ENCODE data around the gene DMAP1.

Gene DMAP1

DNA sequence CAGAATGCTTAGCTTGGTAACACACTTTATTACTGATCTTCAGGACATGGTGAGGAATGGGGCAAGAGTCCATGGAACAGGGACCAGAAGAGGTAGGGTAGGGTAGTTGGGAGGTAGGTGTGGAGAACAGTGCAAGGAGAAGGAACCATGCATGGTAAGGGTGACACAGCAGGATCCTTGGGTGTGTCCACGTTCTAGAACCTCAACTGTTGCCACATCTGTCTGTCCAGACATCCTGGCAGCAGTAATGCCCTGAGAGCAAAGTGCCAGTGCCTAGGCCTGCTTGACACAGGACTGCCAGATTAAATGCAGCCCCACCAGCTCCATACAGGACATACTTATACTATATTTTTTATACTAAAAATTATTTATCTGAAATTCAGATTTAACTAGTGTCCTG, 13.9 kb downstream of the DMAP1 start:
- ChIA-PET CTCF (interaction anchor here (0.9 to 2.3 kb wide), 4 partner anchors 10 to 47 kb away, joined by 3 to 15 read pairs (median 4); no protein-coding TSS in a partner anchor), POLR2A (no interaction called here)
- TF ChIP-seq, protein P1, sequence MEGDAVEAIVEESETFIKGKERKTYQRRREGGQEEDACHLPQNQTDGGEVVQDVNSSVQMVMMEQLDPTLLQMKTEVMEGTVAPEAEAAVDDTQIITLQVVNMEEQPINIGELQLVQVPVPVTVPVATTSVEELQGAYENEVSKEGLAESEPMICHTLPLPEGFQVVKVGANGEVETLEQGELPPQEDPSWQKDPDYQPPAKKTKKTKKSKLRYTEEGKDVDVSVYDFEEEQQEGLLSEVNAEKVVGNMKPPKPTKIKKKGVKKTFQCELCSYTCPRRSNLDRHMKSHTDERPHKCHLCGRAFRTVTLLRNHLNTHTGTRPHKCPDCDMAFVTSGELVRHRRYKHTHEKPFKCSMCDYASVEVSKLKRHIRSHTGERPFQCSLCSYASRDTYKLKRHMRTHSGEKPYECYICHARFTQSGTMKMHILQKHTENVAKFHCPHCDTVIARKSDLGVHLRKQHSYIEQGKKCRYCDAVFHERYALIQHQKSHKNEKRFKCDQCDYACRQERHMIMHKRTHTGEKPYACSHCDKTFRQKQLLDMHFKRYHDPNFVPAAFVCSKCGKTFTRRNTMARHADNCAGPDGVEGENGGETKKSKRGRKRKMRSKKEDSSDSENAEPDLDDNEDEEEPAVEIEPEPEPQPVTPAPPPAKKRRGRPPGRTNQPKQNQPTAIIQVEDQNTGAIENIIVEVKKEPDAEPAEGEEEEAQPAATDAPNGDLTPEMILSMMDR (IDR thresholded peaks at IDR 0.05; ENCODE audit: control extremely low read depth, extremely low read depth, low read depth, missing control alignments), result no peak
- no peak for DNase-seq (ENCODE audit: extremely low spot score)

GRCh38 chr1:44228218-44228617, 14.9 kb downstream of the DMAP1 start:
- DNase-seq (ENCODE audit: extremely low spot score), result no peak
- CTCF ChIA-PET, result interaction anchor here (1.0 to 2.8 kb wide), 2 partner anchors 11 to 46 kb away, joined by 4 to 10 read pairs; no protein-coding TSS in a partner anchor
- POLR2A ChIA-PET, result no interaction called here
- TF ChIP-seq, protein P1 (IDR thresholded peaks at IDR 0.05; ENCODE audit: control extremely low read depth, extremely low read depth, low read depth, missing control alignments), result no peak

DNA sequence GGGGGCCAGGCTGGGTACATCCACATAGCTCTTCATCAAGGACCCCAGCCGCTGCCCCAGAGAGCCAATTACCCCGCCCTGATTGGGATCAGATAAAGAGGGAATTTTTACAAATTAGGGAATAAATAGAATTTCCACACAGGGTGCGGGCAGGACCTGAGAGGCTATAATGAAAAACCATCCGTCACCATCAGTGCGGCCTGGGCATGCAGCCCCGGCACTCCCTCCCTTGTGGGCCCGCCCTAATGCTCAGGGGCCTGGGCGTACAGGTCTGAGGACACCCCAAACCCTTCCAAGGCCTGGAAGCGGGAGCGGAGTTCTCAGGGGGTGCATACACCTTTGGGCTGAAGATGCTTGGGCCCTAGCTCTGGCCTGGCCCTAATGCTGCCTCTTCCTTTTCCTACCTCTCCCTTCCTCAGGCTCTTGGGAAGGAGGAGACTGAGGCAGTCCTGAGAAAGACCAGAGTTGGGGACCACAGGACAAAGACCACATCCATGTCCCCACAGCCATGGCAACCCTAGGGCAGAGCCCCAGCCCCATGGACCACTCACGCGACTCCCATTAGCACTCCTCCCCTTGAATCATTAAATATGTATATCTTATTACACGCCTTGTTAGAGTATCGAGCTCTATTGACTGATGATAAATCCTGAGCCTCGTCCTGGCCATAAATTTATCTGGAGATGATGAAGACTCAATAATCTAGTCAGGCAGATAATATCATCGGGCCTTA, 16.3 kb downstream of the DMAP1 start:
- no peak for DNase-seq (ENCODE audit: extremely low spot score)
- ChIA-PET CTCF (interaction anchor here (0.7 to 2.8 kb wide), 5 partner anchors 8 to 366 kb away, joined by 3 to 10 read pairs (median 3); no protein-coding TSS in a partner anchor), POLR2A (no interaction called here)
- TF ChIP-seq, protein P1 (IDR thresholded peaks at IDR 0.05; ENCODE audit: control extremely low read depth, extremely low read depth, low read depth, missing control alignments), result no peak

DNA sequence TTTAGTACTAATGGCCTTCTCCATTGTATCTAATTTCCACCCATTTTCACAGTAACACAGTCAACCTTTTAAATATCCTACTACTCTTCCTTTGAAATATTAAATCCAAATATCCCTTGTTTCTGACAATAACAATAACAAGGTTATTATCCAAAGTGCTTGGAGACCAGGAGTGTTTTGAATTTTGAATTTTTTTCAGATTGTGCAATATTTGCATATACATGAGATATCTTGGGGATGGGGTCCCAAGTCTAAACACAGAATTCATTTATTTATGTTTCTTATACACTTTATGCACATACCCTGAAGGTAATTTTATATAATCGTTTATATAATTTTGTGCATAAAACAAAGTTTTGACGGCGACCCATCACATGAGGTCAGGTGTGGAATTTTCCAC, 17.5 kb downstream of the DMAP1 start:
- ChIA-PET CTCF (no interaction called here), POLR2A (no interaction called here)
- DNase-seq (ENCODE audit: extremely low spot score), result no peak
- TF ChIP-seq, protein P1 (IDR thresholded peaks at IDR 0.05; ENCODE audit: control extremely low read depth, extremely low read depth, low read depth, missing control alignments), result no peak

DNA sequence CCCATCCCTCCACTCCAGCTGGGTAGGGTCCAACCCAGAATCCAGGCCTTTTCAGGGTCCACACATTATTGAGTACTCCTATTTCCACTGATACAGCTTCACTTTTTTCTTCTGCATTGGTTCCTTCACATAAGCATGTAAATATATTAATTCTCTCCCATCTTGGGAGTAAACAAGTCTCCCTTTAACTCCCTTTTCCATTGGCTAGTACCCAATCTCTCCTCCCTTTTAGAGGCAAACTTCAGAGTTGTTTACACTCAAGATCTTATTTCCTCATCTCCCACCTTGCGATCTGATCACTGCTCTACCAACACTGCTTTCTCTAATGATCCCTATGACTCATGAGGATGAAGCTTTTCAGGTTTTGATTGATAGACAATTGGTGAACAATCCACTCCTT, 20.3 kb downstream of the DMAP1 start:
- CTCF ChIA-PET, result interaction anchor here (1.1 to 9.2 kb wide), 3 partner anchors 8 to 15 kb away, joined by 4 to 72 read pairs (median 8); no protein-coding TSS in a partner anchor
- TF ChIP-seq, protein P1 (IDR thresholded peaks at IDR 0.05; ENCODE audit: control extremely low read depth, extremely low read depth, low read depth, missing control alignments), result no peak
- DNase-seq (ENCODE audit: extremely low spot score), result no peak
- POLR2A ChIA-PET, result no interaction called here

- TF ChIP-seq, protein P1 (IDR thresholded peaks at IDR 0.05; ENCODE audit: control extremely low read depth, extremely low read depth, low read depth, missing control alignments), result no peak
- DNase-seq (ENCODE audit: extremely low spot score), result no peak
- ChIA-PET POLR2A (no interaction called here), CTCF (interaction anchor here (1.4 to 9.2 kb wide), 4 partner anchors 10 to 117 kb away, joined by 3 to 72 read pairs (median 6); no protein-coding TSS in a partner anchor)
Measured at GRCh38 chr1:44235808-44236207, 22.5 kb downstream of the DMAP1 start.
